Ishikawa (cell line): ENCODE measurements around the gene IGSF5.

Experiments used
- CEBPB ChIP-seq: IDR thresholded peaks from 2 replicates; pipeline ENCODE4 v1.6.1; 2012
- CREB1 ChIP-seq: IDR thresholded peaks from 2 replicates; pipeline ENCODE4 v1.6.1; 2012; ENCODE audit warnings: low read depth
- EGR1 ChIP-seq: IDR thresholded peaks from 2 replicates; pipeline ENCODE4 v1.6.1; 2012
- EP300 ChIP-seq: IDR thresholded peaks from 2 replicates; pipeline ENCODE4 v1.6.1; 2012; ENCODE audit warnings: borderline replicate concordance
- FOXM1 ChIP-seq: IDR thresholded peaks from 2 replicates; pipeline ENCODE4 v1.6.1; 2012; ENCODE audit warnings: low read depth, borderline replicate concordance
- NFIC ChIP-seq: IDR thresholded peaks from 2 replicates; pipeline ENCODE4 v1.6.1; 2012
- RAD21 ChIP-seq: IDR thresholded peaks from 2 replicates; pipeline ENCODE4 v1.6.1; 2012; ENCODE audit warnings: low read depth
- TAF1 ChIP-seq: IDR thresholded peaks from 2 replicates; pipeline ENCODE4 v1.6.1; 2012; ENCODE audit warnings: low read depth, mild to moderate bottlenecking
- TCF12 ChIP-seq: IDR thresholded peaks from 2 replicates; pipeline ENCODE4 v1.6.1; 2012; ENCODE audit warnings: low read depth
- TEAD4 ChIP-seq: IDR thresholded peaks from 2 replicates; pipeline ENCODE4 v1.6.1; 2012
- USF1 ChIP-seq: IDR thresholded peaks from 2 replicates; pipeline ENCODE4 v1.6.1; 2012
- YY1 ChIP-seq: IDR thresholded peaks from 2 replicates; pipeline ENCODE4 v1.6.1; 2012; ENCODE audit warnings: low read depth
- ZBTB7A ChIP-seq: IDR thresholded peaks from 2 replicates; pipeline ENCODE4 v1.6.1; 2012; ENCODE audit warnings: low read depth
- TF ChIP-seq, protein P1 (sequence below): IDR thresholded peaks from 2 replicates; pipeline ENCODE4 v1.6.1; 2012; ENCODE audit warnings: low read depth, mild to moderate bottlenecking
- TF ChIP-seq, protein P2 (sequence below): IDR thresholded peaks from 2 replicates; pipeline ENCODE4 v1.6.1; 2012

Gene IGSF5

GRCh38 chr21:39705849-39706248 is 39.1 kb upstream of the IGSF5 start:
- TF ChIP-seq TEAD4 (no peak), TCF12 (no peak), EGR1 (no peak), FOXM1 (no peak), USF1 (no peak)
- TF ChIP-seq, protein P1, sequence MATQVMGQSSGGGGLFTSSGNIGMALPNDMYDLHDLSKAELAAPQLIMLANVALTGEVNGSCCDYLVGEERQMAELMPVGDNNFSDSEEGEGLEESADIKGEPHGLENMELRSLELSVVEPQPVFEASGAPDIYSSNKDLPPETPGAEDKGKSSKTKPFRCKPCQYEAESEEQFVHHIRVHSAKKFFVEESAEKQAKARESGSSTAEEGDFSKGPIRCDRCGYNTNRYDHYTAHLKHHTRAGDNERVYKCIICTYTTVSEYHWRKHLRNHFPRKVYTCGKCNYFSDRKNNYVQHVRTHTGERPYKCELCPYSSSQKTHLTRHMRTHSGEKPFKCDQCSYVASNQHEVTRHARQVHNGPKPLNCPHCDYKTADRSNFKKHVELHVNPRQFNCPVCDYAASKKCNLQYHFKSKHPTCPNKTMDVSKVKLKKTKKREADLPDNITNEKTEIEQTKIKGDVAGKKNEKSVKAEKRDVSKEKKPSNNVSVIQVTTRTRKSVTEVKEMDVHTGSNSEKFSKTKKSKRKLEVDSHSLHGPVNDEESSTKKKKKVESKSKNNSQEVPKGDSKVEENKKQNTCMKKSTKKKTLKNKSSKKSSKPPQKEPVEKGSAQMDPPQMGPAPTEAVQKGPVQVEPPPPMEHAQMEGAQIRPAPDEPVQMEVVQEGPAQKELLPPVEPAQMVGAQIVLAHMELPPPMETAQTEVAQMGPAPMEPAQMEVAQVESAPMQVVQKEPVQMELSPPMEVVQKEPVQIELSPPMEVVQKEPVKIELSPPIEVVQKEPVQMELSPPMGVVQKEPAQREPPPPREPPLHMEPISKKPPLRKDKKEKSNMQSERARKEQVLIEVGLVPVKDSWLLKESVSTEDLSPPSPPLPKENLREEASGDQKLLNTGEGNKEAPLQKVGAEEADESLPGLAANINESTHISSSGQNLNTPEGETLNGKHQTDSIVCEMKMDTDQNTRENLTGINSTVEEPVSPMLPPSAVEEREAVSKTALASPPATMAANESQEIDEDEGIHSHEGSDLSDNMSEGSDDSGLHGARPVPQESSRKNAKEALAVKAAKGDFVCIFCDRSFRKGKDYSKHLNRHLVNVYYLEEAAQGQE: no peak

GRCh38 chr21:39707316-39707715 is 37.7 kb upstream of the IGSF5 start:
- TF ChIP-seq USF1: no peak
- no peak for TF ChIP-seq TEAD4
- TF ChIP-seq EGR1: no peak
- TF ChIP-seq FOXM1: no peak
- TF ChIP-seq ZBTB7A: no peak
- no peak for TF ChIP-seq CEBPB
- no peak for TF ChIP-seq RAD21
- no peak for TF ChIP-seq TCF12
- TF ChIP-seq, protein P1: no peak
- no peak for TF ChIP-seq EP300
- no peak for TF ChIP-seq TAF1
- TF ChIP-seq, protein P2, sequence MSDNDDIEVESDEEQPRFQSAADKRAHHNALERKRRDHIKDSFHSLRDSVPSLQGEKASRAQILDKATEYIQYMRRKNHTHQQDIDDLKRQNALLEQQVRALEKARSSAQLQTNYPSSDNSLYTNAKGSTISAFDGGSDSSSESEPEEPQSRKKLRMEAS: no peak
- no peak for TF ChIP-seq YY1
- no peak for TF ChIP-seq NFIC
- TF ChIP-seq CREB1: no peak

- no peak for TF ChIP-seq TAF1
- TF ChIP-seq, protein P1: no peak
- TF ChIP-seq TEAD4: no peak
- no peak for TF ChIP-seq USF1
- TF ChIP-seq ZBTB7A: no peak
- TF ChIP-seq RAD21: no peak
- TF ChIP-seq YY1: no peak
- TF ChIP-seq EGR1: no peak
- TF ChIP-seq NFIC: no peak
- no peak for TF ChIP-seq CEBPB
- TF ChIP-seq, protein P2: no peak
- TF ChIP-seq TCF12: no peak
- no peak for TF ChIP-seq CREB1
- no peak for TF ChIP-seq FOXM1
- TF ChIP-seq EP300: no peak
Measured at GRCh38 chr21:39710866-39711265, 34.1 kb upstream of the IGSF5 start.

- TF ChIP-seq CEBPB (no peak), USF1 (no peak), TCF12 (no peak), CREB1 (no peak), TEAD4 (no peak), TAF1 (no peak), RAD21 (no peak), EGR1 (no peak), ZBTB7A (no peak), FOXM1 (no peak), EP300 (no peak), YY1 (no peak)
- TF ChIP-seq, protein P2: no peak
- TF ChIP-seq, protein P1: no peak
Measured at GRCh38 chr21:39712273-39712672, 32.7 kb upstream of the IGSF5 start.
